ENCODE data around the gene FAT2. TPM values are rescaled to one million over a fixed set of nuclear protein-coding genes. Genes with fewer than 3 reads are reported as not detected.

The FAT2 gene
- polyA plus RNA-seq, 2 of the 4 experiments (the other 2 are of a cell fraction): 0.03 TPM; not detected in 1

DNA sequence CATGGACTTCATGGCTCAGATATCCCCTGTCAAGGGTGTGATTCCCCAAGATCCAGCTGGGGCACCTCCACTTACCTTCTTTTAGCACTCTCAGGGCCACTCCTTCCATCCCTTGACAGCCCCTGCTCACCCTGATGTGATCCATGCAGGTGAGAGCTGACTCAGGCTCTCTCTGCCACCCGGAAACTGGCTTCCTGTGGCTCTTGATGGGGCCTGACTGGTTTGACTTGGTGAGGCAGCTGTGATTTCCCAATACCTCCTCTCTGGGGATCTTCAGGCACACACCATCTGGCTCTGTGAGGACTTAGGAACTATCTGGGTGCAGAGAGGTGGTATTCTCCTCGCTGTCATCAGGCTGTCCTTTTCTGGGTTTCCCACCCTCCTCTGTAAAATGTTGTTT is 7.9 kb upstream of the FAT2 start:
- Histone ChIP-seq H3K27ac (no peak overlapping the region), H3K4me2 (no peak overlapping the region), H3K4me3 (no peak overlapping the region), H3K4me1 (no peaks in the 10 kb centered on the region), H3K9me3 (no peaks in the 10 kb centered on the region)
- POLR2A ChIA-PET: no interaction called here
- FAIRE-seq: no peak
- CTCF ChIA-PET: interaction anchor here (0.7 to 0.9 kb wide), 2 partner anchors 23 to 53 kb away, joined by 3 read pairs; no protein-coding TSS in a partner anchor
- WGBS (ENCODE audit: missing lambda C conversion rate): 9% methylated on average over 2 of the region's 2 CpGs
- no peak for DNase-seq (ENCODE audit: low read depth in 1 of 2, low spot score in 1 of 2)
- TF ChIP-seq CHD2 (IDR thresholded peaks at IDR 0.05; ENCODE audit: low read length, partially characterized antibody) (no peak), HOXB5 (CRISPR knock-in tag; IDR thresholded peaks at IDR 0.05) (no peak), EHMT2 (IDR thresholded peaks at IDR 0.05; ENCODE audit: low read depth) (no peak), ZSCAN20 (CRISPR knock-in tag; IDR thresholded peaks at IDR 0.05) (no peak), CHD4 (IDR thresholded peaks at IDR 0.05; ENCODE audit: borderline replicate concordance) (no peak)
- TF ChIP-seq, protein P1, sequence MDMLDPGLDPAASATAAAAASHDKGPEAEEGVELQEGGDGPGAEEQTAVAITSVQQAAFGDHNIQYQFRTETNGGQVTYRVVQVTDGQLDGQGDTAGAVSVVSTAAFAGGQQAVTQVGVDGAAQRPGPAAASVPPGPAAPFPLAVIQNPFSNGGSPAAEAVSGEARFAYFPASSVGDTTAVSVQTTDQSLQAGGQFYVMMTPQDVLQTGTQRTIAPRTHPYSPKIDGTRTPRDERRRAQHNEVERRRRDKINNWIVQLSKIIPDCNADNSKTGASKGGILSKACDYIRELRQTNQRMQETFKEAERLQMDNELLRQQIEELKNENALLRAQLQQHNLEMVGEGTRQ (IDR thresholded peaks at IDR 0.05): no peak
- TF ChIP-seq, protein P2, sequence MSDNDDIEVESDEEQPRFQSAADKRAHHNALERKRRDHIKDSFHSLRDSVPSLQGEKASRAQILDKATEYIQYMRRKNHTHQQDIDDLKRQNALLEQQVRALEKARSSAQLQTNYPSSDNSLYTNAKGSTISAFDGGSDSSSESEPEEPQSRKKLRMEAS (IDR thresholded peaks at IDR 0.05): no peak
- no peak for ATAC-seq

DNA sequence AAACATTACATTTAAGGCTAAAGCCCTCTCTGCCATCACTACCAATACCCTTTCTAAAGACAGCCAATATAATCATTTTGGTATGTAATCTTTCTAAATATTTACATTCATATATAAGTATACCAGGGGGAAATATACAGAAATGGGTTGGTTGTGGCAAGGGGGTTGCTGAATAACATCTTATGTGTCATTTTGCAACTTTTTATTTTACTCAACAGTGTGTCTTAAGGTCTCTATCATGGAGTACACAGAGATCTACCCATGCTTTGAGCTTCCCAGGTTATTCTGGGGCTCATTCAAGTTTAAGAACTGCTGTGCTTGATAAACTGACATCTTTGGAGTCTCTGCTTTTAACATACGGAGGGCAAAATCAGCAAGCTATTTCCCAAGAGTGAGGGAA is 7.4 kb upstream of the FAT2 start:
- FAIRE-seq (no peak), ATAC-seq (no peak), DNase-seq (ENCODE audit: low read depth in 1 of 2, low spot score in 1 of 2) (no peak)
- Histone ChIP-seq H3K27ac (no peak overlapping the region), H3K4me2 (no peak overlapping the region), H3K9me3 (no peaks in the 10 kb centered on the region), H3K4me3 (no peak overlapping the region), H3K4me1 (no peaks in the 10 kb centered on the region)
- WGBS (ENCODE audit: missing lambda C conversion rate): 64% methylated on average over 1 of the region's 1 CpG
- CTCF ChIA-PET: interaction anchor here (0.7 to 0.9 kb wide), 2 partner anchors 23 to 53 kb away, joined by 3 read pairs; no protein-coding TSS in a partner anchor
- TF ChIP-seq CBX2 (IDR thresholded peaks at IDR 0.05; ENCODE audit: borderline replicate concordance, low read depth): no peak
- TF ChIP-seq, protein P3, sequence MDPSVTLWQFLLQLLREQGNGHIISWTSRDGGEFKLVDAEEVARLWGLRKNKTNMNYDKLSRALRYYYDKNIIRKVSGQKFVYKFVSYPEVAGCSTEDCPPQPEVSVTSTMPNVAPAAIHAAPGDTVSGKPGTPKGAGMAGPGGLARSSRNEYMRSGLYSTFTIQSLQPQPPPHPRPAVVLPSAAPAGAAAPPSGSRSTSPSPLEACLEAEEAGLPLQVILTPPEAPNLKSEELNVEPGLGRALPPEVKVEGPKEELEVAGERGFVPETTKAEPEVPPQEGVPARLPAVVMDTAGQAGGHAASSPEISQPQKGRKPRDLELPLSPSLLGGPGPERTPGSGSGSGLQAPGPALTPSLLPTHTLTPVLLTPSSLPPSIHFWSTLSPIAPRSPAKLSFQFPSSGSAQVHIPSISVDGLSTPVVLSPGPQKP (IDR thresholded peaks at IDR 0.05; ENCODE audit: low read depth, low read length): no peak
- TF ChIP-seq, protein P4, sequence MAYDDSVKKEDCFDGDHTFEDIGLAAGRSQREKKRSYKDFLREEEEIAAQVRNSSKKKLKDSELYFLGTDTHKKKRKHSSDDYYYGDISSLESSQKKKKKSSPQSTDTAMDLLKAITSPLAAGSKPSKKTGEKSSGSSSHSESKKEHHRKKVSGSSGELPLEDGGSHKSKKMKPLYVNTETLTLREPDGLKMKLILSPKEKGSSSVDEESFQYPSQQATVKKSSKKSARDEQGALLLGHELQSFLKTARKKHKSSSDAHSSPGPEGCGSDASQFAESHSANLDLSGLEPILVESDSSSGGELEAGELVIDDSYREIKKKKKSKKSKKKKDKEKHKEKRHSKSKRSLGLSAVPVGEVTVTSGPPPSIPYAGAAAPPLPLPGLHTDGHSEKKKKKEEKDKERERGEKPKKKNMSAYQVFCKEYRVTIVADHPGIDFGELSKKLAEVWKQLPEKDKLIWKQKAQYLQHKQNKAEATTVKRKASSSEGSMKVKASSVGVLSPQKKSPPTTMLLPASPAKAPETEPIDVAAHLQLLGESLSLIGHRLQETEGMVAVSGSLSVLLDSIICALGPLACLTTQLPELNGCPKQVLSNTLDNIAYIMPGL (CRISPR knock-in tag; IDR thresholded peaks at IDR 0.05; ENCODE audit: borderline replicate concordance): no peak
- TF ChIP-seq NPAS2 (CRISPR knock-in tag; IDR thresholded peaks at IDR 0.05; ENCODE audit: borderline replicate concordance): no peak
- TF ChIP-seq RNF2 (IDR thresholded peaks at IDR 0.05; ENCODE audit: borderline replicate concordance, low read depth): no peak
- no peak for TF ChIP-seq EHF (CRISPR knock-in tag; IDR thresholded peaks at IDR 0.05)
- TF ChIP-seq, protein P5, sequence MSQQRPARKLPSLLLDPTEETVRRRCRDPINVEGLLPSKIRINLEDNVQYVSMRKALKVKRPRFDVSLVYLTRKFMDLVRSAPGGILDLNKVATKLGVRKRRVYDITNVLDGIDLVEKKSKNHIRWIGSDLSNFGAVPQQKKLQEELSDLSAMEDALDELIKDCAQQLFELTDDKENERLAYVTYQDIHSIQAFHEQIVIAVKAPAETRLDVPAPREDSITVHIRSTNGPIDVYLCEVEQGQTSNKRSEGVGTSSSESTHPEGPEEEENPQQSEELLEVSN (IDR thresholded peaks at IDR 0.05; ENCODE audit: borderline replicate concordance, low read depth): no peak
- no peak for TF ChIP-seq FOXS1 (CRISPR knock-in tag; IDR thresholded peaks at IDR 0.05)
- TF ChIP-seq HOXB5 (CRISPR knock-in tag; IDR thresholded peaks at IDR 0.05): no peak
- no peak for TF ChIP-seq CHD4 (IDR thresholded peaks at IDR 0.05; ENCODE audit: borderline replicate concordance)
- no peak for TF ChIP-seq KDM5A (IDR thresholded peaks at IDR 0.05)
- TF ChIP-seq FOSL2 (IDR thresholded peaks at IDR 0.05): no peak
- no peak for TF ChIP-seq FOSL2 (CRISPR knock-in tag; IDR thresholded peaks at IDR 0.05)
- TF ChIP-seq RCOR1 (IDR thresholded peaks at IDR 0.05; ENCODE audit: low read depth, low read length): no peak
- TF ChIP-seq NFE2L2 (conservative IDR thresholded peaks at IDR 0.05; ENCODE audit: low read length): no peak
- TF ChIP-seq HOXB13 (CRISPR knock-in tag; IDR thresholded peaks at IDR 0.05; ENCODE audit: low read depth): no peak
- no peak for TF ChIP-seq GATA3 (IDR thresholded peaks at IDR 0.05; ENCODE audit: borderline replicate concordance)
- no peak for TF ChIP-seq JUNB (IDR thresholded peaks at IDR 0.05)
- TF ChIP-seq, protein P6, sequence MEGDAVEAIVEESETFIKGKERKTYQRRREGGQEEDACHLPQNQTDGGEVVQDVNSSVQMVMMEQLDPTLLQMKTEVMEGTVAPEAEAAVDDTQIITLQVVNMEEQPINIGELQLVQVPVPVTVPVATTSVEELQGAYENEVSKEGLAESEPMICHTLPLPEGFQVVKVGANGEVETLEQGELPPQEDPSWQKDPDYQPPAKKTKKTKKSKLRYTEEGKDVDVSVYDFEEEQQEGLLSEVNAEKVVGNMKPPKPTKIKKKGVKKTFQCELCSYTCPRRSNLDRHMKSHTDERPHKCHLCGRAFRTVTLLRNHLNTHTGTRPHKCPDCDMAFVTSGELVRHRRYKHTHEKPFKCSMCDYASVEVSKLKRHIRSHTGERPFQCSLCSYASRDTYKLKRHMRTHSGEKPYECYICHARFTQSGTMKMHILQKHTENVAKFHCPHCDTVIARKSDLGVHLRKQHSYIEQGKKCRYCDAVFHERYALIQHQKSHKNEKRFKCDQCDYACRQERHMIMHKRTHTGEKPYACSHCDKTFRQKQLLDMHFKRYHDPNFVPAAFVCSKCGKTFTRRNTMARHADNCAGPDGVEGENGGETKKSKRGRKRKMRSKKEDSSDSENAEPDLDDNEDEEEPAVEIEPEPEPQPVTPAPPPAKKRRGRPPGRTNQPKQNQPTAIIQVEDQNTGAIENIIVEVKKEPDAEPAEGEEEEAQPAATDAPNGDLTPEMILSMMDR (IDR thresholded peaks at IDR 0.05): no peak
- TF ChIP-seq EP300 (IDR thresholded peaks at IDR 0.05): no peak
- no peak for TF ChIP-seq RFX5 (IDR thresholded peaks at IDR 0.05)
- POLR2A ChIA-PET: no interaction called here

Data from A549 (cell line).